ENCODE data around the gene TRPC4. TPM values are rescaled to one million over a fixed set of nuclear protein-coding genes. Genes with fewer than 3 reads are reported as not detected.
A peak's percentile ranks its signal among the peaks of the same experiment; 100 is the strongest.

Gene TRPC4
- total RNA-seq, 1 donor: 1.2 TPM

GRCh38 chr13:37681281-37682032, 188.1 kb downstream of the TRPC4 start:
- no peak overlapping the region for H3K4me3 ChIP-seq (ENCODE audit: low read depth, low read length)
- no peak for TF ChIP-seq CTCF (IDR thresholded peaks at IDR 0.05; ENCODE audit: insufficient read depth, low read length)
- DNase-seq (ENCODE audit: low read depth): peak; percentile 66

GRCh38 chr13:37680137-37680536, 189.4 kb downstream of the TRPC4 start:
- TF ChIP-seq CTCF (IDR thresholded peaks at IDR 0.05; ENCODE audit: insufficient read depth, low read length): no peak
- no peak for DNase-seq (ENCODE audit: low read depth)
- H3K4me3 ChIP-seq (ENCODE audit: low read depth, low read length): no peak overlapping the region

GRCh38 chr13:37679043-37679442, 190.5 kb downstream of the TRPC4 start:
- peak; percentile 40 for TF ChIP-seq CTCF (IDR thresholded peaks at IDR 0.05; ENCODE audit: insufficient read depth, low read length)
- no peak for DNase-seq (ENCODE audit: low read depth)
- no peak overlapping the region for H3K4me3 ChIP-seq (ENCODE audit: low read depth, low read length)

GRCh38 chr13:37669845-37670244, 199.7 kb downstream of the TRPC4 start:
- no peak overlapping the region for H3K4me3 ChIP-seq (ENCODE audit: low read depth, low read length)
- TF ChIP-seq CTCF (IDR thresholded peaks at IDR 0.05; ENCODE audit: insufficient read depth, low read length): no peak
- DNase-seq (ENCODE audit: low read depth): no peak

- H3K4me3 ChIP-seq (ENCODE audit: low read depth, low read length): no peak overlapping the region
- TF ChIP-seq CTCF (IDR thresholded peaks at IDR 0.05; ENCODE audit: insufficient read depth, low read length): no peak
- DNase-seq (ENCODE audit: low read depth): no peak
Observed at GRCh38 chr13:37667702-37668101, 201.9 kb downstream of the TRPC4 start.

GRCh38 chr13:37666036-37666435, 203.5 kb downstream of the TRPC4 start:
- no peak overlapping the region for H3K4me3 ChIP-seq (ENCODE audit: low read depth, low read length)
- no peak for TF ChIP-seq CTCF (IDR thresholded peaks at IDR 0.05; ENCODE audit: insufficient read depth, low read length)
- DNase-seq (ENCODE audit: low read depth): no peak

- no peak for TF ChIP-seq CTCF (IDR thresholded peaks at IDR 0.05; ENCODE audit: insufficient read depth, low read length)
- no peak for DNase-seq (ENCODE audit: low read depth)
- no peak overlapping the region for H3K4me3 ChIP-seq (ENCODE audit: low read depth, low read length)
Observed at GRCh38 chr13:37665420-37665819, 204.2 kb downstream of the TRPC4 start.

Data from fibroblast of the aortic adventitia (primary cell).